ENCODE measurements around the gene CLDN22.

Gene CLDN22

GRCh38 chr4:183268556-183268955 is 51.5 kb downstream of the CLDN22 start:
- no peak for DNase-seq

All from activated gamma-delta T cell (primary cell).